ENCODE data around the gene DHRS11.

GRCh38 chr17:36609498-36609862, 17.8 kb downstream of the DHRS11 start:
- TF ChIP-seq CTCF (IDR thresholded peaks at IDR 0.05) (no peak), POLR2A (IDR thresholded peaks at IDR 0.05) (no peak)

Measured in heart left ventricle (tissue), 13 donors.